WI38 (cell line): ENCODE measurements around the gene FRS2.

ENCODE experiments used
- H3K4me3 ChIP-seq: 2 replicates; pipeline ENCODE4 v1.5.1; 2011; ENCODE audit warnings: low read depth, mild to moderate bottlenecking, control low read depth, low read length
- TF ChIP-seq, protein P1 (sequence below): IDR thresholded peaks from 2 replicates; pipeline ENCODE4 v1.5.1; 2012; ENCODE audit warnings: low read depth, mild to moderate bottlenecking, control low read depth, low read length

The FRS2 gene

DNA sequence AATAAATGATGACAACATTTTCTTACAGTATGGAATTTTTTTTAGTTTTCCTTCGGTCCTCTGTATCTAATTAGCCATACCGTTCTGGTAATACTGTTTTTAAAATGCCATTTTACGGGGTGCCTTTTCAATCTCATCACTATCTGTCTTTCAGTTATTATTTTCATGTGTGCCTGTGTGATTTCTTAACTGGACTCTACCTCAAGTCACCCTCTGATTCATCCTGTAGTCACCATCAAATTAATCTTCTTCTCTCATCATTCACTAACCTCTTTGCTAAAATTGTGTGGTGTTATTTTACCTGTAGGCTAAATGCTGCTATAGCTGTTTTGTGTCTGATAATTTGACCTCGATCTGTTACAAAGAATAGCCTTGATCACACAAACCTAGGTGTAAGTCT lies 99.0 kb downstream of the FRS2 start:
- H3K4me3 ChIP-seq, result no peak overlapping the region
- TF ChIP-seq, protein P1, sequence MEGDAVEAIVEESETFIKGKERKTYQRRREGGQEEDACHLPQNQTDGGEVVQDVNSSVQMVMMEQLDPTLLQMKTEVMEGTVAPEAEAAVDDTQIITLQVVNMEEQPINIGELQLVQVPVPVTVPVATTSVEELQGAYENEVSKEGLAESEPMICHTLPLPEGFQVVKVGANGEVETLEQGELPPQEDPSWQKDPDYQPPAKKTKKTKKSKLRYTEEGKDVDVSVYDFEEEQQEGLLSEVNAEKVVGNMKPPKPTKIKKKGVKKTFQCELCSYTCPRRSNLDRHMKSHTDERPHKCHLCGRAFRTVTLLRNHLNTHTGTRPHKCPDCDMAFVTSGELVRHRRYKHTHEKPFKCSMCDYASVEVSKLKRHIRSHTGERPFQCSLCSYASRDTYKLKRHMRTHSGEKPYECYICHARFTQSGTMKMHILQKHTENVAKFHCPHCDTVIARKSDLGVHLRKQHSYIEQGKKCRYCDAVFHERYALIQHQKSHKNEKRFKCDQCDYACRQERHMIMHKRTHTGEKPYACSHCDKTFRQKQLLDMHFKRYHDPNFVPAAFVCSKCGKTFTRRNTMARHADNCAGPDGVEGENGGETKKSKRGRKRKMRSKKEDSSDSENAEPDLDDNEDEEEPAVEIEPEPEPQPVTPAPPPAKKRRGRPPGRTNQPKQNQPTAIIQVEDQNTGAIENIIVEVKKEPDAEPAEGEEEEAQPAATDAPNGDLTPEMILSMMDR, result no peak

DNA sequence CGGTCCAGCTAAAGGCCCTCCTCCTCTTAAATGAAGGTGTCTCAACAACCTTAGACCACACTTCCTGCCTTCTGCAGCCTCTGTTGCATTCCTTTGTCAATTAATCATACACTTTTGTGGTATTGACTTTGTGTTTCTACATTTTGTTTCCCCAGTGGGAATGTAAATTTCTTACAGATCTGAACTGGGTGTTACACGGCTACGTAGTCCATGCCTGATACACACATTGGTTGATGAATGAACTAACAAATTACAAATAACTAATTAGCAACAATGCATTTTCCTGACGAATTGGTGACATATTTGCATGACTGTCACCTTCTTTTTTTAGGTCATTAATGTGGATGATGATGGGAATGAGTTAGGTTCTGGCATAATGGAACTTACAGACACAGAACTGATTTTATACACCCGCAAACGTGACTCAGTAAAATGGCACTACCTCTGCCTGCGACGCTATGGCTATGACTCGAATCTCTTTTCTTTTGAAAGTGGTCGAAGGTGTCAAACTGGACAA lies 99.9 kb downstream of the FRS2 start:
- H3K4me3 ChIP-seq, result no peak overlapping the region
- TF ChIP-seq, protein P1, result no peak

DNA sequence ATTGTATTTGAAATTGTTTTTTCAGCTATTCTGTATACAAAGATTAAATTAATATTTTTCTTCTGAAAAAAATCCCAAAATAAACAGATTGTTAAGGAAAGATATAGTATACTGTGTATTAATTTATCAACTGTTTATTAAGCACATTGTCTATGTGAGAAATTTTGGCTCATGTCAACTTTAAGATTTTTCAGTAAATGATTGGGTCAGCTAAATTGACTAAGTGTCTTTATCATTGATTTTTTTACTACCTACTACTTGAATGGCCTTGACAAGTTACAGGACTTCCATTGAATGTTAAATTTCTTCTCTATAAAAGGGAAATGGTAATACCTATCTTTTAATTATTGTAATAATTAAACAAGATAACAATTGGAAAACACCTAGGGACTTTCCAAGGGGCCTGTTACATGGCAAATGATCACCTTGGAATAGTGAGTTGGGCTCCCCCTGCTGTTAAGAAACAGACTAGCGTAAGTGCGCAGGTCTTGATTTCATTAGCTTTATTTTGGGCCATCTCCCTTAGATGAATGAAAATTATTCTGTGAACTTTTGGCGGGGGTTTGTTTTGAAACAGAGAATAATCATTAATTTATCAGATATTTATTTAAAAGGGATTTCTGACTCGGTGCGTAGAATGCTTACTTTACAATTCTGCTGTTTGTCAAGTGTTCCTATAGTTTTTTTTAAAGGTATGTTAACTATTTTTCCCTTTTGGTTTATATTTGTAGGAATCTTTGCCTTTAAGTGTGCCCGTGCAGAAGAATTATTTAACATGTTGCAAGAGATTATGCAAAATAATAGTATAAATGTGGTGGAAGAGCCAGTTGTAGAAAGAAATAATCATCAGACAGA lies 100.6 kb downstream of the FRS2 start:
- no peak overlapping the region for H3K4me3 ChIP-seq

DNA sequence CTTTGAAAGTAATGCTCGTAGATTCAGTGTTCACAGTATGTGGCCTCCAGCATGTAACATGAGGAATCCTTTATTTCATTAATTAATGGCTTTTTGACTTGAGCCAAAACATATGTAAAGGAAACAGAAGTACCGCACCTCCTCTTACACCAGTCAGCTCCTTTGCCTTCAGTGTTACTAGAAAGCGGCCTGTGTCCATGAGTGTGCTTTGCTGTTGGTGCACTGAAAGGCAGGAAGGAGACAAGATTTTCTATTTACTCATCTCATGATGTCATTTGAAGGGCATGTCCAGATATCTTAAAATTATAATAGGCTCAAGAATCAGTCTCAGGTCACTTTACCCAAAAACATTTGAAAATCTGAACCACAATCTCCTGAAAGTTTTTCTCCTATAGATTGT lies 105.2 kb downstream of the FRS2 start:
- no peak overlapping the region for H3K4me3 ChIP-seq
- TF ChIP-seq, protein P1, result no peak

More for the DNA sequence above, 100.6 kb downstream of the FRS2 start:
- TF ChIP-seq, protein P1, result peak; percentile 59

DNA sequence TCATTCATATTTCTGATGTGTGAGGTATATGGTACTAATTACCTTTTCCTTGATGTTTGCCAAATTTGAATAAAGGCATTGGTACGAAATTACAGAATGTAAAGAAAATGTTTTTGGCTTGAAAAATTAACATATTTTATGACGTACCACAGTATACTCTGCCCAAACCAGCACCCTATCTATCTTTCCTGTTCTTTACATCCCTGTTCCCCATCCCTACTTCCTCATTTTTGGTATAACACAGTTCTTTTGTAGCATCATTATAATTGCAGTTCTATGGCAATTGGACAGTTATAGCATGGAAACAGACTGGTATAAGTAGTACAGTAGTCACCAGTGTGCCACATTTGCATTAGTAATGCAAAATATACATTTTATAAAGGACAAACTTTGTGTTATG lies 108.1 kb downstream of the FRS2 start:
- TF ChIP-seq, protein P1, result no peak
- no peak overlapping the region for H3K4me3 ChIP-seq

DNA sequence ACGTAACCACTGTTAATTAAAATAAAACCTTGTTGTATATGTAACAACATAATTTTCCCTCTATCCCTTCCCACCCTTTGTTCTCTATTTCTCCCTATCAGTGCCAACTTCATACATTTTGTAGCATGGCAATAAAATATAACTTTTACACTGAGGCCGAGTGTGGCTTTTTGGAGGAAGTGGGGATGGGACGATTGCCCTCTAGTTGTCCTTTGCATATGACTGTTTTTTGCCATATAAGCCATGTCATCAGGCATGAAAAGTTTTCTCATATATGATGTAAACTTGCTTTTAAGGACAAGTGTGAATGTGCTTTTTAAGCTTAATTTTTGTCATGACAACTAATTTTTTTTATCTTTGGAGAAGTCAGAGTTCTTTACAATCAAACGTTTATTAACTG lies 108.8 kb downstream of the FRS2 start:
- TF ChIP-seq, protein P1, result no peak
- no peak overlapping the region for H3K4me3 ChIP-seq

DNA sequence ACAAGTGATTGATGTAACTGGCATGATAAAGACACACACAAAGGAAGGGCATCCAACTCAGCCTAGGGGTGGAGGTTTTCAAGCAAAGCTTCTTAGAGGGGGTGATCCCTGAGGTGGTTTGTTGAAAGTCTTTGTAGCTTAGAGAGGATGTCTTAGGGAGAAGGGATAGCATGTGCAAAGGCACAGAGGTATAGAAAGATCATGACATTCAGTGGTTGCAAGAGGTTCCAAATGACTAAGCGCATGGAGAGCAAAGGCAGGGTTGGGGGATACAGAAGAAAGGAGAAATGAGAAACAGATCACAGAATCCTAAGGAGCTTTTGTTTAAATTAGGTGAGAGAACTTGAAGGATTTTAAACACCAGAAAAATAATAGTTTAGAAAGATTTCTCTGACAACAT lies 109.9 kb downstream of the FRS2 start:
- H3K4me3 ChIP-seq, result no peak overlapping the region
- TF ChIP-seq, protein P1, result no peak
